ENCODE measurements around the gene SERPINB6. TPM values are rescaled to one million over a fixed set of nuclear protein-coding genes. Genes with fewer than 3 reads are reported as not detected.

Gene SERPINB6
- total RNA-seq, 6 experiments from 2014 or later, result 27.0 to 48.5 (median 38.7) TPM

DNA sequence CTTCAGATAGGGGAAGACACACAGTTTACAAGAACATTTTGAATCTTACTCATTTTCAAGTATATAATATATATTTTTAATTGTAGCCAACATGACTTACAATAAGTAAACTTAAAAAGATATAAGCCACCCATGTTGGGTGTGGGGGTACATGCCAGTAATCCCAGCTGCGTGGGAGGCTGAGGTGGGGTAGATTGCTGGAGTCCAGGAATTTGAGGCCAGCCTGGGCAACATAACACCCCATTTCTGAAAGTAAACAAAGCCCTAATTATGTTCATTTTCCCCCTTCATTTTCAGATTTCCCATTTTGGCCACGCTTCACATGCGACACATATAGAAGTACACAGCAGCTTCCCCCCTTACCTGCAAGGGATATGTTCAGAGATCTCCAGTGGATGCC, 30.5 kb downstream of the SERPINB6 start:
- H3K9me3 ChIP-seq, result no peaks in the 10 kb centered on the region
- H3K27me3 ChIP-seq, result no peaks in the 10 kb centered on the region
- 83% methylated on average over 3 of the region's 3 CpGs for WGBS (ENCODE audit: insufficient coverage, low coverage, low lambda C conversion rate, missing lambda C conversion rate)
- H3K27ac ChIP-seq, result no peak overlapping the region
- no peaks in the 10 kb centered on the region for H3K36me3 ChIP-seq
- no peak for TF ChIP-seq POLR2A (IDR thresholded peaks at IDR 0.05)
- TF ChIP-seq, protein P1, sequence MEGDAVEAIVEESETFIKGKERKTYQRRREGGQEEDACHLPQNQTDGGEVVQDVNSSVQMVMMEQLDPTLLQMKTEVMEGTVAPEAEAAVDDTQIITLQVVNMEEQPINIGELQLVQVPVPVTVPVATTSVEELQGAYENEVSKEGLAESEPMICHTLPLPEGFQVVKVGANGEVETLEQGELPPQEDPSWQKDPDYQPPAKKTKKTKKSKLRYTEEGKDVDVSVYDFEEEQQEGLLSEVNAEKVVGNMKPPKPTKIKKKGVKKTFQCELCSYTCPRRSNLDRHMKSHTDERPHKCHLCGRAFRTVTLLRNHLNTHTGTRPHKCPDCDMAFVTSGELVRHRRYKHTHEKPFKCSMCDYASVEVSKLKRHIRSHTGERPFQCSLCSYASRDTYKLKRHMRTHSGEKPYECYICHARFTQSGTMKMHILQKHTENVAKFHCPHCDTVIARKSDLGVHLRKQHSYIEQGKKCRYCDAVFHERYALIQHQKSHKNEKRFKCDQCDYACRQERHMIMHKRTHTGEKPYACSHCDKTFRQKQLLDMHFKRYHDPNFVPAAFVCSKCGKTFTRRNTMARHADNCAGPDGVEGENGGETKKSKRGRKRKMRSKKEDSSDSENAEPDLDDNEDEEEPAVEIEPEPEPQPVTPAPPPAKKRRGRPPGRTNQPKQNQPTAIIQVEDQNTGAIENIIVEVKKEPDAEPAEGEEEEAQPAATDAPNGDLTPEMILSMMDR (IDR thresholded peaks at IDR 0.05), result no peak
- peak in 1 of 3 donors; percentile 6 for DNase-seq
- intact Hi-C loops (cut with DNase I), result no loop called here
- H3K4me3 ChIP-seq, result no peak overlapping the region
- no peaks in the 10 kb centered on the region for H3K4me1 ChIP-seq
- ATAC-seq, result no peak

- H3K9me3 ChIP-seq, result no peaks in the 10 kb centered on the region
- intact Hi-C loops (cut with DNase I), result no loop called here
- H3K4me1 ChIP-seq, result no peaks in the 10 kb centered on the region
- TF ChIP-seq, protein P1 (IDR thresholded peaks at IDR 0.05), result no peak
- no peak for TF ChIP-seq POLR2A (IDR thresholded peaks at IDR 0.05)
- no peaks in the 10 kb centered on the region for H3K27me3 ChIP-seq
- DNase-seq (peak in 1 of 3 donors; percentile 31), ATAC-seq (peak; percentile 20 to 67 (median 44))
- WGBS (ENCODE audit: insufficient coverage, low coverage, low lambda C conversion rate, missing lambda C conversion rate), result 79% methylated on average over 23 of the region's 26 CpGs
- H3K27ac ChIP-seq, result no peak overlapping the region
- no peak overlapping the region for H3K4me3 ChIP-seq
- H3K36me3 ChIP-seq, result no peaks in the 10 kb centered on the region
Observed at GRCh38 chr6:2940010-2940850, 31.1 kb downstream of the SERPINB6 start.

GRCh38 chr6:2939315-2940009, 31.9 kb downstream of the SERPINB6 start:
- peak in 1 of 3 donors; percentile 42 for DNase-seq
- Histone ChIP-seq H3K4me1 (no peaks in the 10 kb centered on the region), H3K4me3 (no peak overlapping the region), H3K27ac (no peak overlapping the region), H3K27me3 (no peaks in the 10 kb centered on the region), H3K36me3 (no peaks in the 10 kb centered on the region), H3K9me3 (no peaks in the 10 kb centered on the region)
- no peak for TF ChIP-seq POLR2A (IDR thresholded peaks at IDR 0.05)
- TF ChIP-seq, protein P1 (IDR thresholded peaks at IDR 0.05), result no peak
- intact Hi-C loops (cut with DNase I), result no loop called here
- WGBS (ENCODE audit: insufficient coverage, low coverage, low lambda C conversion rate, missing lambda C conversion rate), result 100% methylated on average over 2 of the region's 34 CpGs
- no peak for ATAC-seq

- ATAC-seq, result no peak
- 91% methylated on average over 9 of the region's 9 CpGs for WGBS (ENCODE audit: insufficient coverage, low coverage, low lambda C conversion rate, missing lambda C conversion rate)
- intact Hi-C loops (cut with DNase I), result no loop called here
- Histone ChIP-seq H3K27me3 (no peaks in the 10 kb centered on the region), H3K4me1 (no peaks in the 10 kb centered on the region), H3K27ac (no peak overlapping the region), H3K9me3 (no peaks in the 10 kb centered on the region), H3K36me3 (no peaks in the 10 kb centered on the region), H3K4me3 (no peak overlapping the region)
- TF ChIP-seq, protein P1 (IDR thresholded peaks at IDR 0.05), result no peak
- no peak for TF ChIP-seq POLR2A (IDR thresholded peaks at IDR 0.05)
- DNase-seq, result peak in 1 of 3 donors; percentile 17
Observed at GRCh38 chr6:2938632-2939083, 32.7 kb downstream of the SERPINB6 start.

All from right lobe of liver (tissue), 6 donors.